Measurements from ENCODE around the gene HCFC1.

Gene HCFC1

DNA sequence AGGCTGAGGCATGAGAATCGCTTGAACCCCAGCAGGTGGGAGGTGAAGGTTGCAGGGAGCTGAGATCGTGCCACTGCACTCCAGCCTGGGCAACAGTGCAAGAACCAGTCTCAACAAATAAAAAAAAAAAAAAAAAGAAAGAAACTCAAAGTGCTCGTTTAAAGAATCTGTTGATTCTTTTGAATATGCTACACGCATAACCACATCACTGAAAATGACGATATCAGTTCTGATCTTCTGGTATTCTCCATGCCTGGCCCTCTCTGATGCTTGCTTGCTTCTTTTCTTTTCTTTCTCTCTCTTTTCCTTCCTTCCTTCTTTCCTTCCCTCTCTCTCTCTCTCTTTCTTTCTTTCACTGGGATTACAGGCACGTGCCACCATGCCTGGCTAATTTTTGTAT lies 59.8 kb downstream of the HCFC1 start:
- no peak overlapping the region for H3K4me3 Mint-ChIP-seq
- no peak for ATAC-seq (replicated peaks; ENCODE audit: extremely low read depth, poor library complexity, severe bottlenecking)
- H3K4me1 Mint-ChIP-seq: no peaks in the 10 kb centered on the region

GRCh38 chrX:153910446-153910845 lies 61.2 kb downstream of the HCFC1 start:
- Mint-ChIP-seq H3K36me3 (ENCODE audit: insufficient read depth) (peaks cover 41% of the 10 kb centered on the region), H3K4me1 (peaks cover 10% of the 10 kb centered on the region), H3K4me3 (no peak overlapping the region), H3K27ac (ENCODE audit: low read depth) (no peak overlapping the region), H3K9me3 (no peaks in the 10 kb centered on the region), H3K27me3 (no peaks in the 10 kb centered on the region)
- ATAC-seq (replicated peaks; ENCODE audit: extremely low read depth, poor library complexity, severe bottlenecking) (no peak), DNase-seq (ENCODE audit: low spot score in 2 of 2) (no peak)

More for the DNA sequence above, 59.8 kb downstream of the HCFC1 start:
- Mint-ChIP-seq H3K9me3 (no peaks in the 10 kb centered on the region), H3K27me3 (no peaks in the 10 kb centered on the region), H3K36me3 (ENCODE audit: insufficient read depth) (peaks cover 43% of the 10 kb centered on the region), H3K27ac (ENCODE audit: low read depth) (peak overlapping the region; percentile 80)
- DNase-seq (ENCODE audit: low spot score in 2 of 2): no peak

DNA sequence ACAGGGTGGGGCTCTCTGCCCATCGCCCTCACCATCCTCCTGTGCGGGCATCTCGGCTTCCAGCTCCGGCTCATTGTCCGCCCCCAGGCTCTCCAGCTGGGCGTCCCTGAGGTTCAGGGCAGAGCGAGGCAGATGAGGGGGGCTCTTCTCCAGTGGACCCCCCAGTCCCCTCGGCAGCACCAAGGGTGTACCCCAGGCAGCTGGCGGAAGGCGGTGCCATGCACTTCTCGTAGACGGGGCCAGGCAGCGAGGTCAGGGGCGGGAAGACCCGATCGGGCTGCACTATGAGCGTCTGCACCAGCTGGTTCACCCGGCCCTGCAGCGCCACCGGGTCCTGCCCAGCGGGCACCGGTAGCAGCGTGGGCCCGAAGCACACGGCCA lies 61.6 kb downstream of the HCFC1 start:
- H3K27me3 Mint-ChIP-seq: no peaks in the 10 kb centered on the region
- no peak overlapping the region for H3K4me3 Mint-ChIP-seq
- H3K27ac Mint-ChIP-seq (ENCODE audit: low read depth): no peak overlapping the region
- no peaks in the 10 kb centered on the region for H3K9me3 Mint-ChIP-seq
- DNase-seq (ENCODE audit: low spot score in 2 of 2): no peak
- H3K4me1 Mint-ChIP-seq: peaks cover 12% of the 10 kb centered on the region
- peaks cover 41% of the 10 kb centered on the region for H3K36me3 Mint-ChIP-seq (ENCODE audit: insufficient read depth)
- ATAC-seq (replicated peaks; ENCODE audit: extremely low read depth, poor library complexity, severe bottlenecking): no peak

- no peak overlapping the region for H3K27ac Mint-ChIP-seq (ENCODE audit: low read depth)
- H3K9me3 Mint-ChIP-seq: no peaks in the 10 kb centered on the region
- peaks cover 15% of the 10 kb centered on the region for H3K4me1 Mint-ChIP-seq
- ATAC-seq (replicated peaks; ENCODE audit: extremely low read depth, poor library complexity, severe bottlenecking) (no peak), DNase-seq (ENCODE audit: low spot score in 2 of 2) (no peak)
- H3K27me3 Mint-ChIP-seq: no peaks in the 10 kb centered on the region
- no peak overlapping the region for H3K4me3 Mint-ChIP-seq
- peaks cover 37% of the 10 kb centered on the region for H3K36me3 Mint-ChIP-seq (ENCODE audit: insufficient read depth)
Measured at GRCh38 chrX:153909024-153909979, 62.3 kb downstream of the HCFC1 start.

GRCh38 chrX:153908219-153908860 lies 63.3 kb downstream of the HCFC1 start:
- Mint-ChIP-seq H3K4me1 (peaks cover 23% of the 10 kb centered on the region), H3K9me3 (no peaks in the 10 kb centered on the region)

GRCh38 chrX:153907456-153907855 lies 64.2 kb downstream of the HCFC1 start:
- no peaks in the 10 kb centered on the region for H3K9me3 Mint-ChIP-seq
- no peak for DNase-seq (ENCODE audit: low spot score in 2 of 2)
- no peak overlapping the region for H3K27ac Mint-ChIP-seq (ENCODE audit: low read depth)
- no peaks in the 10 kb centered on the region for H3K27me3 Mint-ChIP-seq
- no peak for ATAC-seq (replicated peaks; ENCODE audit: extremely low read depth, poor library complexity, severe bottlenecking)
- peaks cover 32% of the 10 kb centered on the region for H3K36me3 Mint-ChIP-seq (ENCODE audit: insufficient read depth)
- H3K4me1 Mint-ChIP-seq: peaks cover 28% of the 10 kb centered on the region
- no peak overlapping the region for H3K4me3 Mint-ChIP-seq

More at GRCh38 chrX:153908219-153908860, 63.3 kb downstream of the HCFC1 start:
- Mint-ChIP-seq H3K27ac (ENCODE audit: low read depth) (no peak overlapping the region), H3K4me3 (no peak overlapping the region), H3K36me3 (ENCODE audit: insufficient read depth) (peaks cover 34% of the 10 kb centered on the region), H3K27me3 (no peaks in the 10 kb centered on the region)
- no peak for ATAC-seq (replicated peaks; ENCODE audit: extremely low read depth, poor library complexity, severe bottlenecking)
- no peak for DNase-seq (ENCODE audit: low spot score in 2 of 2)

DNA sequence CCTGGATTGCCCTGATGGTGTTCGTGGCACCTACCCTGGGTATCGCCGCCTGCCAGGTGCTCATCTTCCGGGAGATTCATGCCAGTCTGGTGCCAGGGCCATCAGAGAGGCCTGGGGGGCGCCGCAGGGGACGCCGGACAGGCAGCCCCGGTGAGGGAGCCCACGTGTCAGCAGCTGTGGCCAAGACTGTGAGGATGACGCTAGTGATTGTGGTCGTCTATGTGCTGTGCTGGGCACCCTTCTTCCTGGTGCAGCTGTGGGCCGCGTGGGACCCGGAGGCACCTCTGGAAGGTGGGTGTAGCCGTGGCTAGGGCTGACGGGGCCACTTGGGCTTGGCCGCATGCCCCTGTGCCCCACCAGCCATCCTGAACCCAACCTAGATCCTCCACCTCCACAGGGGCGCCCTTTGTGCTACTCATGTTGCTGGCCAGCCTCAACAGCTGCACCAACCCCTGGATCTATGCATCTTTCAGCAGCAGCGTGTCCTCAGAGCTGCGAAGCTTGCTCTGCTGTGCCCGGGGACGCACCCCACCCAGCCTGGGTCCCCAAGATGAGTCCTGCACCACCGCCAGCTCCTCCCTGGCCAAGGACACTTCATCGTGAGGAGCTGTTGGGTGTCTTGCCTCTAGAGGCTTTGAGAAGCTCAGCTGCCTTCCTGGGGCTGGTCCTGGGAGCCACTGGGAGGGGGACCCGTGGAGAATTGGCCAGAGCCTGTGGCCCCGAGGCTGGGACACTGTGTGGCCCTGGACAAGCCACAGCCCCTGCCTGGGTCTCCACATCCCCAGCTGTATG lies 65.3 kb downstream of the HCFC1 start:
- DNase-seq (ENCODE audit: low spot score in 2 of 2) (peak; percentile 15 to 39), ATAC-seq (replicated peaks; ENCODE audit: extremely low read depth, poor library complexity, severe bottlenecking) (peak; percentile 82)
- peak overlapping the region; percentile 85 for H3K27ac Mint-ChIP-seq (ENCODE audit: low read depth)
- no peaks in the 10 kb centered on the region for H3K9me3 Mint-ChIP-seq
- H3K27me3 Mint-ChIP-seq: no peaks in the 10 kb centered on the region
- H3K4me3 Mint-ChIP-seq: peak overlapping the region; percentile 54
- peaks cover 25% of the 10 kb centered on the region for H3K36me3 Mint-ChIP-seq (ENCODE audit: insufficient read depth)
- H3K4me1 Mint-ChIP-seq: peaks cover 36% of the 10 kb centered on the region

DNA sequence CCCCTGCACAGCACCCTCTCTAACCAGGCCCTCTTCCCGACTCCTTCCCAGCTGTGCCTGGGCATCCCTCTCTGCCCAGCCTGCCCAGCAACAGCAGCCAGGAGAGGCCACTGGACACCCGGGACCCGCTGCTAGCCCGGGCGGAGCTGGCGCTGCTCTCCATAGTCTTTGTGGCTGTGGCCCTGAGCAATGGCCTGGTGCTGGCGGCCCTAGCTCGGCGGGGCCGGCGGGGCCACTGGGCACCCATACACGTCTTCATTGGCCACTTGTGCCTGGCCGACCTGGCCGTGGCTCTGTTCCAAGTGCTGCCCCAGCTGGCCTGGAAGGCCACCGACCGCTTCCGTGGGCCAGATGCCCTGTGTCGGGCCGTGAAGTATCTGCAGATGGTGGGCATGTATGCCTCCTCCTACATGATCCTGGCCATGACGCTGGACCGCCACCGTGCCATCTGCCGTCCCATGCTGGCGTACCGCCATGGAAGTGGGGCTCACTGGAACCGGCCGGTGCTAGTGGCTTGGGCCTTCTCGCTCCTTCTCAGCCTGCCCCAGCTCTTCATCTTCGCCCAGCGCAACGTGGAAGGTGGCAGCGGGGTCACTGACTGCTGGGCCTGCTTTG lies 66.0 kb downstream of the HCFC1 start:
- peaks cover 19% of the 10 kb centered on the region for H3K36me3 Mint-ChIP-seq (ENCODE audit: insufficient read depth)
- no peaks in the 10 kb centered on the region for H3K27me3 Mint-ChIP-seq
- ATAC-seq (replicated peaks; ENCODE audit: extremely low read depth, poor library complexity, severe bottlenecking): no peak
- peak overlapping the region; percentile 85 for H3K27ac Mint-ChIP-seq (ENCODE audit: low read depth)
- no peak for DNase-seq (ENCODE audit: low spot score in 2 of 2)
- peaks cover 44% of the 10 kb centered on the region for H3K4me1 Mint-ChIP-seq
- H3K9me3 Mint-ChIP-seq: no peaks in the 10 kb centered on the region
- peak overlapping the region; percentile 54 for H3K4me3 Mint-ChIP-seq

DNA sequence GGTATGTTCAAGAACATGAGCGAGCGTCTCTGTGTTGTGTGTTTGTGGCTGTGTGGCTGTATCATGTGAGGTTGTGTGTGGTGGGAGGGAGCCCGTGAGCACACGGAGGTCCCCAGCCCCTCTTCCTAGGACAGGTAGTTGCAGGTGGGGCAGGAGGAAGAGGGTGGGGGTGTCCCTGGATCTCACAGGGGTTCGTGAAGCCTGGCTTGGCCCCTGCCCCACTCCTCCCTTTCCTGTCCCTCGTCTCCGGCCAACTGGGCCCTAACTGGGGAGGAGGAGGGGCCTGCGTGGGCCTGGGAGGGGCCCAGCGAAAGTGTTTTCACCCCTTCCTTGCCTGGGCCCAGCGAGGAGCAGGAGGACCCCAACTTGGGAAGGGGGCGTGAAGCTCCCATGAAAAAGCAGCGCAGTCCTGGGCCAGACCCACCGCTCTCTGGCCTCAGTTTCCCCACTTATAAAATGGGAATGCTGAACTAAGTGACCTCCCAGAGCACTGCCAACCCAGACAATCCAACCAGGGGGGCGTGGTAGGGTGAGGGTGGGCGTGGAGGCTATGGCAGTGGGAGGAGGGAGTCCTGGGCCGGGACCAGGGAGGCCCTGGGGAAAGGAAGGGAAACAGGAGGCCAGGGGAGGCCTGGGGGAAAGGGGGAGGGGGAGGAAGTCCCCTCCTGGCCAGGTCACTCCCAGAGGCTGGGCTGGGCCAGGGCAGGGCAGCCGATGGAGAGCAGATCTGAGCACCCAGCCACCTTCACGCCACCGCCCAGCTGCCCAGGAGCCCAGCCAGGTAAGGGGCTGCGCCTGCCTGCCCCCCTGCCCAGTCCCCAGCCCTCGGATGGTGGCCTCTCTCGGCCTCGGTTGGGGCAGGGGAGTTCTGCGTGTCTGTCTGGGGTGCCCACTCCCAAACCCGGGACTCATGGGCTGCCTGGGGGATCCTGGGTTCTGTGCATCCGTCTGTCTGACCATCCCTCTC lies 67.3 kb downstream of the HCFC1 start, which contains the start of gene AVPR2:
AVPR2 (plus strand) TSS at position 683 of the 967 bp plus-strand sequence. CDS start 473 bp downstream, outside the sequence.
- Mint-ChIP-seq H3K36me3 (ENCODE audit: insufficient read depth) (peaks cover 16% of the 10 kb centered on the region), H3K4me1 (peaks cover 45% of the 10 kb centered on the region), H3K4me3 (peak within 1 kb of the TSS; percentile 63), H3K9me3 (no peaks in the 10 kb centered on the region), H3K27ac (ENCODE audit: low read depth) (peak within 1 kb of the TSS; percentile 85), H3K27me3 (no peaks in the 10 kb centered on the region)
- no peak for DNase-seq (ENCODE audit: low spot score in 2 of 2)
- no peak for ATAC-seq (replicated peaks; ENCODE audit: extremely low read depth, poor library complexity, severe bottlenecking)

DNA sequence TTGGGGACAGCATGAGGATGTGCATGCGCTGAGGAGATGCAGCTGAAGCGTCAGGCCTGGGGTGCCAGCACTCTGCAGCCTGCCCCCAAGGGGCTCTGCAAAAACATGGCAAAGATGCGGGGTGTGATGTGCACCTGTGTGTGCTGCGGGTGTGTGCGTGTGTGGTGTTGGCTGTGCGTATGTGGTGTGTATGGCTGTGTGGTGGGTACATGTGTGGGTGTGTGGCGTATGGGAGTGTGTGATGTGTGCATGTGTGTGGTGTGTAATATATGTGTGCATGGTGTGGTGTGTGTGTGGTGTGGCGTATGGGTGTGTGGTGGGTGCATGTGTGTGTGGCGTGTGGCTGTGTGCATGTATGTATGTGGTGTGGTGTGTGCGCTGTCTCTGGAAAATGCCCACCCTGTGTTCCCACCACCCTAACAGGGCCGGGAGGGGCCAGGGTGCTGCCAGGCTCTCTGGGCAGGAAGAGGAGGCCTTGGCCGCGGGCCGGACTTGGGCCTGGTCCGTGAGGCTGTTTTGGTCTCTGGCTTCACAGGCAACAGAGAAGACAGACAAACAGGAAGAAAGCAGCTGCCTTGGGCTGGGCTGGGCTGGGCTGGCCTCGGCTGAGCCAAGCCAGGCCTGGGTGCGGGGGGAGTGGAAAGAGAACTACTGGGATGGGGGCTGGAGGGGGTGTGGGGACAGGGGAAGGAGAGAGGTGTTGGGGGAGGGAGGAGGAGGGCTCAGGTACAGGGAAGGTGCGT lies 68.2 kb downstream of the HCFC1 start:
- Mint-ChIP-seq H3K9me3 (no peaks in the 10 kb centered on the region), H3K27ac (ENCODE audit: low read depth) (peak overlapping the region; percentile 44), H3K4me1 (peaks cover 45% of the 10 kb centered on the region), H3K36me3 (ENCODE audit: insufficient read depth) (peaks cover 13% of the 10 kb centered on the region), H3K27me3 (no peaks in the 10 kb centered on the region), H3K4me3 (peak overlapping the region; percentile 63)
- no peak for ATAC-seq (replicated peaks; ENCODE audit: extremely low read depth, poor library complexity, severe bottlenecking)
- DNase-seq (ENCODE audit: low spot score in 2 of 2): no peak

- ATAC-seq (replicated peaks; ENCODE audit: extremely low read depth, poor library complexity, severe bottlenecking): no peak
- no peaks in the 10 kb centered on the region for H3K27me3 Mint-ChIP-seq
- H3K36me3 Mint-ChIP-seq (ENCODE audit: insufficient read depth): peaks cover 10% of the 10 kb centered on the region
- H3K4me3 Mint-ChIP-seq: no peak overlapping the region
- no peak for DNase-seq (ENCODE audit: low spot score in 2 of 2)
- peak overlapping the region; percentile 87 for H3K27ac Mint-ChIP-seq (ENCODE audit: low read depth)
- no peaks in the 10 kb centered on the region for H3K9me3 Mint-ChIP-seq
- H3K4me1 Mint-ChIP-seq: peaks cover 45% of the 10 kb centered on the region
Measured at GRCh38 chrX:153902385-153902784, 69.2 kb downstream of the HCFC1 start.
